ENCODE results near the gene SEMA3C.
A peak's percentile ranks its signal among the peaks of the same experiment; 100 is the strongest.

Gene SEMA3C

GRCh38 chr7:80729591-80730320, 189.1 kb downstream of the SEMA3C start:
- no peak for DNase-seq

- no peak for DNase-seq
Observed at GRCh38 chr7:80726666-80727065, 192.2 kb downstream of the SEMA3C start.

GRCh38 chr7:80725181-80725611, 193.7 kb downstream of the SEMA3C start:
- DNase-seq: no peak

- no peak for DNase-seq
Observed at GRCh38 chr7:80724249-80724871, 194.5 kb downstream of the SEMA3C start.

- no peak for DNase-seq
Observed at GRCh38 chr7:80722616-80723195, 196.1 kb downstream of the SEMA3C start.

GRCh38 chr7:80721883-80722615, 196.8 kb downstream of the SEMA3C start:
- DNase-seq: no peak

GRCh38 chr7:80720146-80720545, 198.7 kb downstream of the SEMA3C start:
- DNase-seq: no peak

- no peak for DNase-seq
Observed at GRCh38 chr7:80719261-80719660, 199.6 kb downstream of the SEMA3C start.

GRCh38 chr7:80711531-80711930, 207.3 kb downstream of the SEMA3C start:
- no peak for DNase-seq

GRCh38 chr7:80708123-80708522, 210.7 kb downstream of the SEMA3C start:
- no peak for DNase-seq

- DNase-seq: no peak
Observed at GRCh38 chr7:80707318-80707717, 211.5 kb downstream of the SEMA3C start.

- no peak for DNase-seq
Observed at GRCh38 chr7:80705130-80705781, 213.6 kb downstream of the SEMA3C start.

GRCh38 chr7:80703272-80703671, 215.6 kb downstream of the SEMA3C start:
- no peak for DNase-seq

GRCh38 chr7:80699721-80700256, 219.1 kb downstream of the SEMA3C start:
- DNase-seq: no peak

GRCh38 chr7:80699045-80699638, 219.7 kb downstream of the SEMA3C start:
- DNase-seq: peak; percentile 69

All from NCI-H1694 (cell line).